NCI-H345 (cell line): Measurements from ENCODE around the gene KRTAP12-4.
"Not testable (repeated sequence)": the region's sequence is repeated elsewhere in the genome, so short reads cannot be mapped to it uniquely, and the experiment has no call there.

Source experiments
- DNase-seq: peaks from one replicate; lab custom pipeline; 2025; lab: John Stamatoyannopoulos, UW

Gene KRTAP12-4

GRCh38 chr21:44654576-44655175 is at the start of gene KRTAP12-4:
TSS of gene KRTAP12-4 (minus strand) at chr21:44654659. CDS start at chr21:44654614, 45 bp downstream.
- DNase-seq: no peak

- DNase-seq: no peak
Measured at GRCh38 chr21:44703731-44704635, 49.5 kb upstream of the KRTAP12-4 start.

- peak; percentile 96 for DNase-seq
Measured at GRCh38 chr21:44702973-44703730, 48.7 kb upstream of the KRTAP12-4 start.

GRCh38 chr21:44702111-44702972 is 47.9 kb upstream of the KRTAP12-4 start:
- DNase-seq: peak; percentile 76

- DNase-seq: peak; percentile 57
Measured at GRCh38 chr21:44701541-44701940, 47.1 kb upstream of the KRTAP12-4 start.

- no peak for DNase-seq
Measured at GRCh38 chr21:44701023-44701400, 46.6 kb upstream of the KRTAP12-4 start.

GRCh38 chr21:44700101-44701022 is 45.9 kb upstream of the KRTAP12-4 start:
- no peak for DNase-seq

- no peak for DNase-seq
Measured at GRCh38 chr21:44699502-44700001, 45.1 kb upstream of the KRTAP12-4 start.

- no peak for DNase-seq
Measured at GRCh38 chr21:44697811-44698734, 43.6 kb upstream of the KRTAP12-4 start.

GRCh38 chr21:44697172-44697810 is 42.8 kb upstream of the KRTAP12-4 start, which contains the start of gene KRTAP10-12:
TSS of gene KRTAP10-12 (plus strand) at chr21:44697172. CDS start at chr21:44697202, 30 bp downstream.
- DNase-seq: not testable (repeated sequence)

GRCh38 chr21:44696572-44696971 is 42.1 kb upstream of the KRTAP12-4 start:
- DNase-seq: no peak

- no peak for DNase-seq
Measured at GRCh38 chr21:44695641-44696040, 41.2 kb upstream of the KRTAP12-4 start.

- DNase-seq: no peak
Measured at GRCh38 chr21:44695184-44695583, 40.7 kb upstream of the KRTAP12-4 start.

- DNase-seq: no peak
Measured at GRCh38 chr21:44694776-44695175, 40.3 kb upstream of the KRTAP12-4 start.

- no peak for DNase-seq
Measured at GRCh38 chr21:44692798-44693512, 38.5 kb upstream of the KRTAP12-4 start.

- DNase-seq: no peak
Measured at GRCh38 chr21:44691686-44692085, 37.2 kb upstream of the KRTAP12-4 start.

GRCh38 chr21:44689740-44690139 is 35.3 kb upstream of the KRTAP12-4 start:
- DNase-seq: not testable (repeated sequence)

- peak; percentile 76 for DNase-seq
Measured at GRCh38 chr21:44687671-44688070, 33.2 kb upstream of the KRTAP12-4 start.
